GM18526 (cell line): ENCODE measurements around the gene MNT.

Experiments used
- POLR2A ChIP-seq: IDR thresholded peaks from 3 replicates; pipeline ENCODE4 v1.6.1; 2011; ENCODE audit not compliant: insufficient read length; ENCODE audit errors: extremely low read depth

Gene MNT

GRCh38 chr17:2400877-2401425 is at the start of gene MNT:
Gene MNT (minus strand): TSS chr17:2401060. CDS start chr17:2400712, 348 bp downstream.
- TF ChIP-seq POLR2A = peak; percentile 53

- no peak for TF ChIP-seq POLR2A
These were observed 49.3 kb upstream of the MNT start for GRCh38 chr17:2450016-2450650.

- TF ChIP-seq POLR2A = no peak
These were observed 48.6 kb upstream of the MNT start for GRCh38 chr17:2449486-2449885.

DNA sequence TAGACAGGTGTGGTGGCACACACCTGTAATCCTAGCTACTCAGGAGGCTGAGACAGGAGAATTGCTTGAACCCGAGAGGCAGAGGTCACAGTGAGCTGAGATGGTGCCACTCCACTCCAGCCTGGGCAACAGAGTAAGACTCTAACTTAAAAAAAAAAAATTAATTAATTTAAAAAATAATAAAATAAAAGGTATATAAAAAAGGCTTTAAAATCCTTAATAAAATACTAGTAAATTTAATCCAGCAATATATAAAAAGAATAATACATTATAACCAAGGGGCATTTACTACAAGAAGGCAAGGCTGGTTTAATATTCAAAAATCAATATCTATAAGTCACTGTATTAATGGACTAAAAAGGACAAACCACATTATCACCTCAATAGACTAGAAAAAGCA is 44.8 kb upstream of the MNT start:
- no peak for TF ChIP-seq POLR2A

- TF ChIP-seq POLR2A = no peak
These were observed 43.5 kb upstream of the MNT start for GRCh38 chr17:2444382-2444781.

DNA sequence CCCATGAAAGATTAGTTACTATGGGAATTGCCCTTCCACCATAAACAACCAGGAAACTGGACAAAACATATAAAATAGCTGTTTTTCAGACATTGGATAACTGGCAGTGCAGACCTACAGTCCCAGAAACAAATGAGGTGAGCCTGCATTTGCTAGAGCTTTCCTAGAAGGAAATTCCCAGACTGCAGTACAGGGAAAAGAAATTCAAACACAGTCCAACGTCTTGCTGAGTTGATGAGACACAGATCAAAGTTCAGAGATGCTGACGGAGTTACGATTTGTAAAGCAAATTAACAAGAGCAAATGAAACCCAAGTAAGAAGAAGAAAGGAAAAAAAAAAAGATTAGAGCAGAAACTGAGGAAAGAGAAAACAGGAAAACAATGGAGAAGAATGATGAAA is 41.3 kb upstream of the MNT start:
- no peak for TF ChIP-seq POLR2A

- TF ChIP-seq POLR2A = no peak
These were observed 40.1 kb upstream of the MNT start for GRCh38 chr17:2440930-2441329.

GRCh38 chr17:2438823-2439222 is 38.0 kb upstream of the MNT start:
- no peak for TF ChIP-seq POLR2A

DNA sequence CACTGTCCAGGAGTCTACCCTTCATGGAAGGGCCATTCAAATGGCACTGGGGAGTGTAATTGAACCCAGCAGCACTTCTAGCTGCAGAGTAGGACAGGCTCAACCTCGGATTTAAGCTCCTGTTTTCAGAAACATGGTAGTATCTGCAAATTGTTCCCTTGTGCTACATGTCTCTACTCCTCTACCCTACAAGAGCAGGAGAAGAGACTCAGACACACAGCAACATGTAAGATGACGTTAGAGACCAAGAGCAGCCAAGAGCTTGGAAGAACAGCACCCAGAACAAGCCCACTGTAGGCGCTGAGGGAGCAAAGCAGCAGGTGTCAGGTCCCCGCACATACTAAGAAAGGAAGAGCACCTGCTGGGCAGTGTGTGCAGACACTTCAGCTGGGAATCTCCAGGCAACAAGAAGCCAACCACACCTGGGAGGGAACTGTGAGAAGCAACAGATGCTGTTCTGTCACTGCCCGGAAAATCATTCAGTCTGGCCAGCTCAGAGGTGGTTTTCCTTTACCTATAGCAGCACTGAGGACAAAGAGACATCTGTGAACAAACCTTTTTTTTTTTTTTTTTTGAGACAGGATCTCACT is 35.6 kb upstream of the MNT start:
- no peak for TF ChIP-seq POLR2A

GRCh38 chr17:2435862-2436261 is 35.0 kb upstream of the MNT start:
- TF ChIP-seq POLR2A = no peak

- TF ChIP-seq POLR2A = no peak
These were observed 34.4 kb upstream of the MNT start for GRCh38 chr17:2435181-2435741.

GRCh38 chr17:2433696-2434095 is 32.8 kb upstream of the MNT start:
- no peak for TF ChIP-seq POLR2A

GRCh38 chr17:2427910-2428309 is 27.1 kb upstream of the MNT start:
- TF ChIP-seq POLR2A = no peak

- TF ChIP-seq POLR2A = no peak
These were observed 26.4 kb upstream of the MNT start for GRCh38 chr17:2427215-2427614.

DNA sequence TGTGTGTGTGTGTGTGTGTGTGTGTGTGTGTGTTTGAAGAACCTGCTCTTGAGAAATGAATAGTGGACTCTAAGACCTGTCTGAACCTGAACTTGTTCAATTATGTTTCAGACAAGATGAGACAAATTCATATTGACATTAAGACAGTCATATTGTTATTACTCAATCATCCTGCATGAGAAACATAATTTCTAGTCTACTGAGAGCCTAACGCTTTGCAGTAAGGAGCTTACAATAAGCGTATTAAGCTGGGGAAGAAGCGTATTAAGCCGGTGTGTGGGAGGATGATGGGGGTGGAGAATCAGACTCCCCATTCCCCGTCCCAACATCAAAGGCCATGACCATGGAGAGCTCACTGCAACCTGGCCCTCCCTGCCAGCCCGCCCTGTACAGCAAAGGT is 22.4 kb upstream of the MNT start:
- no peak for TF ChIP-seq POLR2A

DNA sequence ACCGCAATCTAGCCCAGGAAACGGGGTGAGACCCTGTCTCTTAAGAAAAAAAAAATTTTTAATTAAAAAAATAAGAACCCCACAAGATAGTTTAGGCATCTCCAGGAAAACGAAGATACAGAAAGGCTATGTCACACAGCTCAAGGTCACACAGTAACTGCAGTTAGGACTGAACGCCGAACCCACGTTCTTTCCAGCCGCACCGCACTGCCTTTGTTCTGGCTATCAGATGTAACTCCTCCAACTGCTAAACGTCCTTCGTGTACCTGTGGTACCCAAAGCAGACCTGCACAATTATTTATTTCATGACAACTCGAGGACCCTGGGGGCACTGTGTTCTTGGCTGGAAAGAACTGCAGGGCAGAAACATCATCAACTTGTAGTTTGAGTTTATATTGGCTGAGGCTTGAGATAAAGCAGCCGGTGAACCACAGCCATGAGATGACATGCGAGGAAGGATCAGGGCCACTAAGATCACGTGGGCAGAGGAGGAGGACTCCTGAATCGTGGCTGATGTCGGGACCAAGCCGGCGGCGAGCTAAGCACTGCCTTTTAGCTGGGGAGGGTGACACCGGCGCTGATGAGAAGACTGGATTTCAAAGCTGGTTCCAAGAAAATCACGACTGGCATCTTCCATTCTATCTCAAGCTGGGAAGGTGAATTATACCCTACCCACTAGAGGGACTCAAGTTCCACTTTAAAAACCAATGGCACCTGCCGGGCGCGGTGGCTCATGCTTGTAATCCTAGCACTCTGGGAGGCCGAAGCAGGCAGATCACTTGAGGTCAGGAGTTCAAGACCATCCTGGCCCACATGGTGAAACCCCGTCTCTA is 20.7 kb upstream of the MNT start:
- TF ChIP-seq POLR2A = no peak
